Subcutaneous abdominal adipose tissue (tissue), 5 donors: ENCODE results near the gene SHPK.
A peak's percentile ranks its signal among the peaks of the same experiment; 100 is the strongest.

Experiments
- H3K27ac ChIP-seq: one replicate; pipeline ENCODE4 v1.7.0; 2013; ENCODE audit warnings: low read depth, mild to moderate bottlenecking, inconsistent platforms, low read length, moderate library complexity
- H3K27me3 ChIP-seq, 5 donors: one replicate each; pipeline ENCODE4 v1.7.0; 2013; ENCODE audit warnings: low read length in 5 of 5, inconsistent platforms in 1 of 5; ENCODE audit not compliant: control insufficient read depth in 5 of 5, insufficient read depth in 4 of 5
- H3K36me3 ChIP-seq, 5 donors: one replicate each; pipeline ENCODE4 v1.7.0; 2013; ENCODE audit warnings: low read length in 5 of 5; ENCODE audit not compliant: control insufficient read depth in 5 of 5, insufficient read depth in 5 of 5
- H3K4me1 ChIP-seq, 5 donors: one replicate each; pipeline ENCODE4 v1.7.0; 2013; ENCODE audit warnings: low read length in 5 of 5, mild to moderate bottlenecking in 3 of 5, moderate library complexity in 1 of 5; ENCODE audit not compliant: control insufficient read depth in 5 of 5, insufficient read depth in 5 of 5
- H3K4me3 ChIP-seq, 5 donors: one replicate each; pipeline ENCODE4 v1.7.0; 2013; ENCODE audit warnings: low read length in 5 of 5, low read depth in 1 of 5
- H3K9ac ChIP-seq, 5 donors: one replicate each; pipeline ENCODE4 v1.7.0; 2013; ENCODE audit warnings: low read length in 5 of 5, mild to moderate bottlenecking in 4 of 5, moderate library complexity in 3 of 5
- H3K9me3 ChIP-seq, 5 donors: one replicate each; pipeline ENCODE4 v1.7.0; 2013; ENCODE audit warnings: low read length in 5 of 5; ENCODE audit not compliant: control insufficient read depth in 5 of 5
- donor health status: healthy.
- donor health status: healthy.
- donor health status: healthy.
- donor health status: healthy.
- donor health status: healthy.

SHPK gene

GRCh38 chr17:3636154-3636907, at the start of gene SHPK, which contains the start of gene CTNS:
TSS of gene SHPK (minus strand) at chr17:3636250. CDS start at chr17:3636219, 31 bp downstream.
TSS of gene CTNS (plus strand) at chr17:3636760. CDS start at chr17:3640207, 3,447 bp downstream.
- peaks cover 2 to 45% (median 33%) of the 10 kb centered on the region in 5 donors for H3K4me1 ChIP-seq
- no peaks in the 10 kb centered on the region for H3K9me3 ChIP-seq
- H3K9ac ChIP-seq, result peak within 1 kb of the TSS; percentile 26 to 93 (median 84)
- peak within 1 kb of the TSS; percentile 91 for H3K27ac ChIP-seq
- H3K27me3 ChIP-seq, result no peaks in the 10 kb centered on the region
- peak within 1 kb of the TSS; percentile 74 to 97 (median 92) for H3K4me3 ChIP-seq
- peaks cover 0 to 22% (median 13%) of the 10 kb centered on the region in 5 donors for H3K36me3 ChIP-seq

GRCh38 chr17:3685174-3685573, 49.1 kb upstream of the SHPK start:
- H3K9ac ChIP-seq, result no peak overlapping the region
- H3K4me1 ChIP-seq, result no peaks in the 10 kb centered on the region
- no peak overlapping the region for H3K27ac ChIP-seq
- H3K27me3 ChIP-seq, result peaks cover 9 to 44% (median 31%) of the 10 kb centered on the region in 5 donors
- H3K36me3 ChIP-seq, result no peaks in the 10 kb centered on the region
- no peaks in the 10 kb centered on the region for H3K9me3 ChIP-seq
- no peak overlapping the region for H3K4me3 ChIP-seq

GRCh38 chr17:3683054-3683511, 47.0 kb upstream of the SHPK start:
- peaks cover 11 to 41% (median 24%) of the 10 kb centered on the region in 5 donors for H3K27me3 ChIP-seq
- no peak overlapping the region for H3K9ac ChIP-seq
- H3K9me3 ChIP-seq, result no peaks in the 10 kb centered on the region
- no peaks in the 10 kb centered on the region for H3K36me3 ChIP-seq
- no peaks in the 10 kb centered on the region for H3K4me1 ChIP-seq
- no peak overlapping the region for H3K4me3 ChIP-seq
- no peak overlapping the region for H3K27ac ChIP-seq

GRCh38 chr17:3682033-3682432, 46.0 kb upstream of the SHPK start:
- Histone ChIP-seq H3K27me3 (peaks cover 11 to 45% (median 28%) of the 10 kb centered on the region in 5 donors), H3K4me3 (no peak overlapping the region), H3K27ac (no peak overlapping the region), H3K36me3 (no peaks in the 10 kb centered on the region), H3K4me1 (no peaks in the 10 kb centered on the region), H3K9ac (no peak overlapping the region), H3K9me3 (no peaks in the 10 kb centered on the region)

GRCh38 chr17:3681565-3681964, 45.5 kb upstream of the SHPK start:
- Histone ChIP-seq H3K4me1 (no peaks in the 10 kb centered on the region), H3K27ac (no peak overlapping the region), H3K36me3 (no peaks in the 10 kb centered on the region), H3K9ac (no peak overlapping the region), H3K4me3 (no peak overlapping the region), H3K27me3 (peaks cover 11 to 45% (median 29%) of the 10 kb centered on the region in 5 donors), H3K9me3 (no peaks in the 10 kb centered on the region)

GRCh38 chr17:3681057-3681456, 45.0 kb upstream of the SHPK start:
- Histone ChIP-seq H3K36me3 (no peaks in the 10 kb centered on the region), H3K4me1 (no peaks in the 10 kb centered on the region), H3K9ac (no peak overlapping the region), H3K27me3 (peaks cover 11 to 45% (median 29%) of the 10 kb centered on the region in 5 donors), H3K4me3 (no peak overlapping the region), H3K27ac (no peak overlapping the region), H3K9me3 (no peaks in the 10 kb centered on the region)

- H3K4me1 ChIP-seq, result no peaks in the 10 kb centered on the region
- no peak overlapping the region for H3K9ac ChIP-seq
- H3K9me3 ChIP-seq, result no peaks in the 10 kb centered on the region
- H3K27ac ChIP-seq, result no peak overlapping the region
- H3K27me3 ChIP-seq, result peaks cover 5 to 40% (median 24%) of the 10 kb centered on the region in 5 donors
- H3K36me3 ChIP-seq, result no peaks in the 10 kb centered on the region
- H3K4me3 ChIP-seq, result no peak overlapping the region
Observed at GRCh38 chr17:3679531-3680126, 43.6 kb upstream of the SHPK start.

- Histone ChIP-seq H3K27ac (no peak overlapping the region), H3K9me3 (no peaks in the 10 kb centered on the region), H3K9ac (no peak overlapping the region), H3K4me1 (no peaks in the 10 kb centered on the region), H3K36me3 (no peaks in the 10 kb centered on the region), H3K27me3 (peaks cover 4 to 35% (median 18%) of the 10 kb centered on the region in 5 donors), H3K4me3 (no peak overlapping the region)
Observed at GRCh38 chr17:3678821-3679530, 42.9 kb upstream of the SHPK start.

GRCh38 chr17:3678095-3678820, 42.2 kb upstream of the SHPK start:
- no peaks in the 10 kb centered on the region for H3K9me3 ChIP-seq
- peaks cover 0 to 30% (median 15%) of the 10 kb centered on the region in 5 donors for H3K27me3 ChIP-seq
- no peak overlapping the region for H3K27ac ChIP-seq
- no peak overlapping the region for H3K9ac ChIP-seq
- H3K36me3 ChIP-seq, result no peaks in the 10 kb centered on the region
- H3K4me3 ChIP-seq, result no peak overlapping the region
- H3K4me1 ChIP-seq, result no peaks in the 10 kb centered on the region
